ENCODE results near the gene SLC25A21.
"Not testable (repeated sequence)": the region's sequence is repeated elsewhere in the genome, so short reads cannot be mapped to it uniquely, and the experiment has no call there.

SLC25A21 gene

DNA sequence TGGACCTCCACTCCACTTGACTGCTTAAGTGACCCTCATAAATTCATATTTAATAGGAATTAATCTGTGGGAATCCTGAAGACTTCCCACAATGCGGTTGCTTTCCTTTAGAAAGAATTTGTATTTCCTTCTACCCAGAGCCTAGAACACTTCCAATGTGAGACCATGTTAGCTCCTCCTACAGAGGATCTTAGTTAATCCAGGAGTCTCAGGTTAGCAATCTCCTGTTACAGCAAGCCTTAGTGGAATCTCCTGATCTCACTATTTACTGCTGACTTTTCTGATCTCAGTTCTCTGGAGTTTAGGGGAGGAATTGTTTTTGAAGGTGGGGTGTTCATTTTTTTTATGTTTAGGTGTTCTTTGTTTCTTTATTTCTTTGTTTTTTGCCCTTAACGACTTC, 186.0 kb downstream of the SLC25A21 start:
- DNase-seq (ENCODE audit: low read depth), result no peak

- no peak for DNase-seq (ENCODE audit: low read depth)
Measured at GRCh38 chr14:36981832-36982529, 190.4 kb downstream of the SLC25A21 start.

DNA sequence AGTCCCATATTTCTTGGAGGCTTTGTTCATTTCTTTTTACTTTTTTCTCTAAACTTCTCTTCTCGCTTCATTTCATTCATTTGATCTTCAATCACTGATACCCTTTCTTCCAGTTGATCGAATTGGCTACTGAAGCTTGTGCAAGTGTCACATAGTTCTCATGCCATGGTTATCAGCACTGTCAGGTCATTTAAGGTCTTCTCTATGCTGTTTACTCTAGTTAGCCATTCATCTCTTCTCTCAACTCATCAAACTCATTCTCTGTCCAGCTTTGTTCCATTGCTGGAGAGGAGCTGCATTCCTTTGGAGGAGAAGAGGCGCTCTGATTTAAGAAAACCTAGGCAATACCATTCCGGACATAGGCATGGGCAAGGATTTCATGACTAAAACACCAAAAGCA, 192.0 kb downstream of the SLC25A21 start:
- not testable (repeated sequence) for DNase-seq (ENCODE audit: low read depth)

GRCh38 chr14:36979863-36980262, 192.5 kb downstream of the SLC25A21 start:
- DNase-seq (ENCODE audit: low read depth), result no peak

GRCh38 chr14:36976571-36977023, 195.8 kb downstream of the SLC25A21 start:
- DNase-seq (ENCODE audit: low read depth), result no peak

DNA sequence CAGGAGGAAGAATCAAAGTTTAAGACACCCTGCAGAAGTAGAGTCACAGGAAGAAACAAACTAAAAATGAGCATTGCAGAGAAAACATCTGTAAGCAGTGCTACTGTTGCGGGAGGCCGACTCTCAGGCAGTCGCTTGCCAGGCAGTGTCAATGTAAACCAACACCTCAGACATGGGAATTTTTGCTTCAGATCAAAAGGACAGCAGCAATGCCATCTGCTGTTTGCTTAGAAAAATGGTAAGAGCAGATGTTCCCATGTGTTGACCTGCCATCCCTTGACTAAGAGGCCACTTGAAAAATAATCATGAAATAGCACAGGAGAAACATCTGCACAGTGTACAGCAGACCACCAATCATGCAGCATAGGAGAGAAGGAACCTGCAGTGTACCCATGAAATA, 196.6 kb downstream of the SLC25A21 start:
- no peak for DNase-seq (ENCODE audit: low read depth)

DNA sequence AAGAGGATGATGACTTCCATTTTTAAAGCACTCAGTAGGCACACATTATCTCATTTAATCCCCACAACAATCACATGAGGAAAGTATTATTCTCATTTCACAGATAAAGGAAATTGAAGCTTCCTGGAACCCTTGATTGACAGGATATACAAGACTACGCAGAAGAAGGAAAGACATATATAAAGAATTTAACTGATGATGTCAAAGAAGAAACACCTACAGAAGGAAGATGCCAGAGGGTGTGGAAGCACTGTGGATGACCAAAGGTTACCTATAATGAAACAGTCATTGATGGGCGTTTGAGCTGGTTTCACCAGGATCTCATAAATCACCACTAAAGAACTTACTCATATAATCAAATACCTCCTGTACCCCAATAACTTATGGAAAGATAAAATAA, 197.4 kb downstream of the SLC25A21 start:
- no peak for DNase-seq (ENCODE audit: low read depth)

- DNase-seq (ENCODE audit: low read depth), result no peak
Measured at GRCh38 chr14:36973806-36974442, 198.5 kb downstream of the SLC25A21 start.

DNA sequence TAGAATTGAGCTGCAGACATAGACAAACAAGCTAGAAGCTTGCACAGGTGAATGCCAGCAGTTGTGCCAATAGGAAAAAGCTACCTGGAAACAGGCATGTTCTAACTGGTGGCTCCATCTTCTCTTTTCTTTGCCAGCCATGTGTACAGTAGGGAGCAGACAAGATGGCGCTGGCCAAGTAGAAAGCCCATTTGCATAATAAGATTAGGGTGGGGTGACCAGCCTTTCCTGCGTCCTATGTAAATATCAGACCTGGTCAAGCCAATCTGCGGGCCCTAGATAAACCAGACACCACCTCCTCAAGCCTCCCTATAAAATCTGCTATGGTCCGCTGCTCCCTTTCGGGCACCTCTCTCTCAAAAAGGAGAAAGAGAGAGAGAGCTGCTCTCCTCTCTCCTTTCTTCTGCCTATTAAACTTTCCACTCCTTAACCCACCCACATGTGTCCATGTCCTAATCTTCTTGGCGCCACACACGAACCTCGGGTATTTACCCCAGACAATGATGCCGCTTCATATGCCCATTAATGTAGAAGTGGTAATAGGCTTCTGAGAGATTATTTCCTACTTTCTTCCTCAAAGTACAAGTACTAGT, 201.0 kb downstream of the SLC25A21 start:
- no peak for DNase-seq (ENCODE audit: low read depth)

DNA sequence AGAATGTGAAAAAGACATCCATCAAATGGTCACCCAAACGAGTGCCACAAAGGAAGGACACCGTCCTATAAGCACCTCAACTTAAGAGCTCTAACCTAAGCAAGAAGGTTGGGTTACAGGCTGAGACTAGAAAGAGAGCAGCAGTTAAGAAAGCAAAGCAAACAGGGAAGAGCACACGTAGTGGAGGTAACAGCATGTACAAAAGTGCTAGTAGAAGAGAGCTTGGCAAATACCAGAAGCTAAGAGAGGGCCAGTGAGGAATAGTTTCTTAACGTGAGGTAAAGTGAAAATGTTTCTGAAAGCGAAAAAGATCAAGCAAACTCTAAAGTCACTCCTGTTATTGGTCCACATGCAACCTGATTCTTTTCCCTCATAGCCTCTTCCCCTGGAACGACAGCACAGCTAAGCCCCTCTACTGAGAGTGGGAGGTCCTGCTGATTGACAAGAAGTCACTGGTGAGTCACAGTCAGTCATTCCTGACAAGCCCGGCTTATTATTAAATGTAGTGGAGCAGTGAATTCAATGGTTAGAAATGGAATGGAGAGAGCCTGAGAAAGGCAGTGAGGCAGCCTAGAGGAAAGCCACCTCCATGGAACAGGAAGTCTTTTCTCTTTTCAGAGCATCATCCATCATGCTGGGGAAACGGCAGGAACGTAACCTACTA, 204.4 kb downstream of the SLC25A21 start:
- no peak for DNase-seq (ENCODE audit: low read depth)

- no peak for DNase-seq (ENCODE audit: low read depth)
Measured at GRCh38 chr14:36955967-36956366, 216.4 kb downstream of the SLC25A21 start.

DNA sequence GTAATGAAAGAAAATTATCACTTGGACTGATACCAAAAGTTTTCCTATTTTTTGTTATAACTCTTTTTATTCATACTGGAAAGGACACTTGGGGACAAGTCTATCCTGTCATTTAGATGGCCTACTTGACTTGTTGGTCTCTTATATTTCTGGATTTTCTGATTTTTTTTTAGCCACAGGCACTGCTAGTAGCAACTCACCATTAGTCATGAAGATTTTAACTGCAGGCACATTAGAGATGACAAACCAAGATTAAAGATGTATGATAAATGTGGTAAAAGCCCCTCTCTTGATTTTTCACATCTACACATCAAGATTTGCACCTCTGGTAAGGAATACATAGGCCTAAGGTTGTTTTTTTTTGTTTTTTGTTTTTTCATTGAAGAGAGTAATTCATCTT, 217.0 kb downstream of the SLC25A21 start:
- DNase-seq (ENCODE audit: low read depth), result no peak

DNA sequence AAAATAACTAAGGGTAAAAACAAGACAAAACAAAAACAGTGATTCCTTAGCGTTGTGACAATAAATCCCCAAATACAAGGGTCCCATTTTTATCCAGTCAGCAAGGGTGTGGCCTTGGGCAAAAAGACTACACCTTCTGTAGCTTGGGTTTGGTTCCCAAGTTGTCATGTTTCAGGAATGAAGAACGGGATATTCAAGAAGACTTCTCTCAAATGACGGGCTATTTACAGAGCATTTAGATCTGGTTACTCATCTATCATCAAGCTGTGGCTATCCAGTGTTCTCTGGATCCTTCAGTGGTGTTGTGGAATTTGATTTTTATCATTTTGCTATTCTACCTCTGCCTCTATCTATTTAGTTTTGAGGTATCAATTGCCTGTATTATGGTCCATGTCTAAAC, 219.7 kb downstream of the SLC25A21 start:
- DNase-seq (ENCODE audit: low read depth), result no peak

DNA sequence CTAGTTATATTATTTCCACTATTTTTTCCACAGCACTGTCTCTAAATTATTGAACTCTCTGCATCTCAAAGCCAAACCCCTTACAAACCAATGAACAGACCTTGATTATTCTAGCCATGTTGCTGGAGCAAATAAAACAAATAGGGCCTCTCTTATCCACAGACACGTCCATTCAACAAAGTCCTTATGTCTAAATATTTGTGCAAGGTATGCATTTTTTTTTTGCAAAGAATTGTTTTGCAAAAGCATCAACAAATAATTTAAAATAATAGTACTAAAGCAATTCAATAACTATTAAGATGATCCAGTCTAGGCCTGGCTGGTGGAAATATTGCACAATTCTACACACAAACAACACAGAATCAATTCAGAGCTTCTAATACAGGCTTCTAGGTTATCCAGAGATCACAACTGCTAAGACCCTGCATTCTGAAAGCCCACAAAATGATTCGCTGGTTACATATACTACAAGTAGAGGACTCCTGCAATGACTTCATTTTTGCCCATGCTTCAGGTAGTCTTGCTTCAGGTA, 221.0 kb downstream of the SLC25A21 start:
- DNase-seq (ENCODE audit: low read depth), result no peak

GRCh38 chr14:36950812-36951211, 221.6 kb downstream of the SLC25A21 start:
- DNase-seq (ENCODE audit: low read depth), result no peak

DNA sequence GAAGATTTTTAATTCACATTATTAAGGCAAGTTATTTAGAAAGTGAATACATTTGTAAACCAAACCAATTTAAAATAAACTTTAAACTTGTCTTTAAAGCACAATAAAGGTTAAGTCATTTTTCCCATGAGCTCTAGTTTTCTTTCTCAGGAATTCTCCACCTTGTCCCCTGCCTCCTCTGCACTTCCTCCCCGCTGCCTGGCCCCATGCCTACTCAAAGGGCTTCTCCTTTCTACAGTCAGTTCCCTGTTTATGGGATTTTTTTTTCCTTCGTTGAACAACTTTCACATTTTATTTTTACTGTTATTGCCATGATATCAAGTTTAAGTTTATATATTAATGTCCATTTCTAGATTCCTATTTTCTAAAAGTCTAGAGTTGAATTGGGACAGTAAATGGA, 223.0 kb downstream of the SLC25A21 start:
- DNase-seq (ENCODE audit: low read depth), result no peak

DNA sequence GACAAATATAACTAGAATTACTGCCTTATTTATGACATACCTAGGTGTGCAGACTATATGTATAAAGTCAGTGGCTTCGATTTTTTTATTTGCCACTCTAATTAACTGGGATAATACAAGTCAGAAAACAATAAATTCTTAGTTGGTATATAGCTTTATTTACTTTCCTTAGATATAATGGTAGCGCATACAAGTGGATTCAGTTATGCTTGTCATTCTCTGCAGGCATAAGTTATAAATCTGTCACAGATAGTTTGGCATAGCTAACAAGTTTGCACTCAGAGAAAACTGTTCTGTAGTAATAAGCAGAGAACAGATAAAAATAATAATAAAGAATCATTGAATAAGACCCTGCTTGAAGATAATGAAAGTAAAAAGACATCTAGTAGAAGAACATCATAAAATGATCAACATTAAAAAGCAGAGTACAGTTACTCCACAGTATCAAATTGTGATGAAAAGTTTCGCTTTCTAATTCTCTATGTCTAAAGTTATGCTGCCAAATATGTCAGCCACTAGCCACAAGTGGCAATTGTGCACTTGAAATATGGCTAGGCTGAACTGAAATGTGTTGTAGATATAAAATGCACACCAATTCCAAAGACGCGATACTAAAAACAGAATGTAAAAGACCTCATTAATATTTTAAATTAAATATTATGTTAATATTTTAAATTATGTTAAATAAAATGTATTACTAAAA, 224.1 kb downstream of the SLC25A21 start:
- DNase-seq (ENCODE audit: low read depth), result no peak

- DNase-seq (ENCODE audit: low read depth), result no peak
Measured at GRCh38 chr14:36947362-36947761, 225.0 kb downstream of the SLC25A21 start.

GRCh38 chr14:36946872-36947271, 225.5 kb downstream of the SLC25A21 start:
- DNase-seq (ENCODE audit: low read depth), result no peak

DNA sequence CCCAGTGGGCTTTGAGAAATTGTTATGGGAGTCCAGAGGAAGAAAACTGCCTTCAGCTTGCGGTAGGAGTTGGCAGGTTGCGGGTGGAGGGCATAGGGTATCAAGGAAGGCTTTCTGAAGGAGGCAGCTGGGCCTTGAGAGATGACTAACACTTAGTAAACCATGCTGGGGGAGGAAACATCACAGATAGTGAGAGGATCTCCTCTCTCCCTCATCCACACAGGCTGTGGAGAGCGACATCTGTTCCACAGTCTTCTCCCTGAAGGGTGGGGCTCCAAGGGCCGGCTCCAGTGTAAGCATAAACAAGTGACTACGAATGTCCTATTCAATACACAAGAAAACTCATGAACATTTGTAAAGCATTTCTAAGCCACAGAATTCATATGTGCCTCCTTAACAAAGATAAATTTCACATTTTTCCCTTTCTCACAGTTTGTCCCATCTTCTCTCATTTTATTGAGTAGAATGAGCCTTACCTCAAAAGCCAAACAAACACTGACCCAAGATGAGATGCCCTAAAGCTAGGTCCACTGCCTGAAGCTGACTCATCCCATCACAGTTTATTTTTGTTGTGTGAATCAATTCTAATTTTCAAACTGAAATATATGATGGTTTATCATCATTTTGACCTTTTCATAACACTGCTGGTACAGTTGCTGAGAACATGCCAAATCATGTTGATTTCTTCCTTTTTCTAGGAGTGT, 227.9 kb downstream of the SLC25A21 start:
- DNase-seq (ENCODE audit: low read depth), result no peak

- DNase-seq (ENCODE audit: low read depth), result no peak
Measured at GRCh38 chr14:36942522-36943245, 229.7 kb downstream of the SLC25A21 start.

All from activated T-cell treated with anti-CD3 and anti-CD28 coated beads for 1 hour (primary cell).